ENCODE measurements around the gene ACOT4.
"Not testable (repeated sequence)": the region's sequence is repeated elsewhere in the genome, so short reads cannot be mapped to it uniquely, and the experiment has no call there.

Gene ACOT4

GRCh38 chr14:73591690-73592449, at the start of gene ACOT4:
Gene ACOT4, plus strand, starts transcription at chr14:73591873. Its CDS starts 87 bp downstream, at chr14:73591960.
- DNase-seq (ENCODE audit: low spot score): peak; percentile 44

GRCh38 chr14:73542961-73543360, 48.7 kb upstream of the ACOT4 start:
- not testable (repeated sequence) for DNase-seq (ENCODE audit: low spot score)

DNA sequence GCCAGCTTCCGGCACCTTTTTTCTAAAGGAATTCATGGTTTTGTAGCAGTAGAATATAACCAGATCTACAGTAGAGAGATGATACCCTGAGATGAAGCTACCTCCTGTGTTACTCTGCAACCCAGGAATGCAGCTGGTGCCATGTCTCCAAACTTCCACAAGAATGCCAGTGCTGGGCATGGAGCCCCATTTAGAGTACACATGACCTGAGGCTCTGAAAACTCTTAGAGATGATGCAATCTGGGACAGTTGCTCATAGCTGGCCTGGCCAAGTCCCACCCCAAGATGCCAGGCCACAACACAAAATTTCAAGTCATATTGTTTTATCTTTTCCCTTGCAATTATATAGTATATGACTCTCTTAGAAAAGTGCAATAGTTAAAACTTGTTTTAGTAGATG, 46.3 kb upstream of the ACOT4 start:
- not testable (repeated sequence) for DNase-seq (ENCODE audit: low spot score)

DNA sequence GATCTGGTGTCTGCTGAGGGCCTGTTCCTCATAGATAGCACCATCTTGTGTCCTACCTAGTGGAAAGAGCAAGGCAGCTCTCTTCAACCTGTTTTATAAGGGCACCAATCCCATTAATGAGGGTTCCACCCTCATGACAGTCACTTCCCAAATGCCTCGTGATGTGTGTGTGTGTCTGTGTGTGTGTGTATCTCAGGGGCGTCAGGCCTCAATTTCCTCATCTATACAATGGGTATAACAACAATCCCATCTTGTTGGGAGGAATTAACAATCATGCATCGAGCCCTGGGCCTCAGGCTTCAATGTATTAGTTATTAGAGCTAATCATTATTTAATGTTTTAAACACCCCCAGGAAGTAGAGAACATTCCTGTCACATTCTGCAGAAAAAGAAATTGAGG, 42.6 kb upstream of the ACOT4 start:
- not testable (repeated sequence) for DNase-seq (ENCODE audit: low spot score)

DNA sequence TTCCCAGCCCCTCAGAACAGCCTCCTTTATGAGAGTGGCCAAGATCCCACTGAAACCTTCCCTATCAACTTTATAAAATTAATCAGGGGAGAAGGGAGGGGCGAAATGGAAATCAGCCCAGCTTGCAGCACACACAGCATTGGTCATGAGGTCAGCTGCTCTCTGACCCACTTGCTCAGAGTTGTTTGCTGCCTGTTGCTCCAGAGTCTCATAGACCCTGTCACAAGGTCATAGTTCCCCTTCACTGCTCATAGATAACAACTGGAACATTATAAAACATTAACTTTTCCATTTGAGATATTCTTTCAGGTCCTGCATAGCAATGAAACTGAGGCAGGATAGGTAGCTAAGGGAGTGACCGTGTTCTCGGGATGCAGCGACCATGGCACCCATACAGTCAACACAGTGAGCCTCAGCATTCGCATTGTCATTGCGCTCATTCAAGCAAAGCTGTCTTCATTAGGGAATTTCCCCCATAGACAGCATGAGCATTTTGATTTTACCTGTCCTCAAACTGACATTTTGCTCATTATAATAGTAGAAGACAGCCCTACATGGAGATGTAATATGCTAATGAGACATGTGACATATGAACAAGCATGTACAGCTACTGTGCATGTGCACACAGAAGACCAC, 41.7 kb upstream of the ACOT4 start:
- not testable (repeated sequence) for DNase-seq (ENCODE audit: low spot score)

- no peak for DNase-seq (ENCODE audit: low spot score)
Observed at GRCh38 chr14:73553845-73554244, 37.8 kb upstream of the ACOT4 start.

DNA sequence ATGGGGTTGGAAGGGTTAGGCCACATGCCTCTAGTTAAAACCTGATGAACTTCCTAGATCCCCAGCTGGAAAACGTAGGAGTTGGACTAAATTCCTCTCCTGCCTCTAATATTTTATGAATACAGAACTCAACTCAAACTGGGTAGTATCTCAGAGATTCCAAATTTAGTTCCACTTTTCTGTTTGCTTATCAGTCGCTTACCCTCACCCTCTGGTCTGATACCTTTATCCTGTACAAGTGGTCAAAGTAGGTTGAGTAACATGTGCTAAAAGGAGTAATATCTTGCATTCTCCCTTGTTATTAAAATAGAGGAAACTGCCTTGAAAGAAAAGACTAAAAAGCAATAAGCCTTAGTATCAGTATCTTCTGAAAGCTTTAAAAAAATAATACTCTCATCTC, 34.5 kb upstream of the ACOT4 start:
- DNase-seq (ENCODE audit: low spot score): not testable (repeated sequence)

DNA sequence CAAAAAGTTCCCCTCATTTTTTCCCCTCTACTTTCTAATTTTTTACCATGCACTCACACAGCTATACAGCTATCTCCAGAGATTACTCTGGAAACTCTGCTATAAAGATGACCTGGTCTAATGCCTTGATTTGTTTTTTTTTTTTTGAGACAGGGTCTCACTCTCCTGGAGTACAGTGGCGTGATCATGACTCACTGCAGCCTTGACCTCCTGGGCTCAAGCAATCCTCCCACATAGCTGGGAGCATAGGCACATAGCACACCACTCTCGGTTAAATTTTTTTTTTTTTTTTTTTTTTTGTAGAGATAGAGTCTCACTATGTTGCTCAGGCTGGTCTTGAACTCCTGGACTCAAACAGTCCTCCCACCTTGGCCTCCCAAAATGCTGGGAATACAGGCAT, 33.4 kb upstream of the ACOT4 start:
- DNase-seq (ENCODE audit: low spot score): not testable (repeated sequence)

DNA sequence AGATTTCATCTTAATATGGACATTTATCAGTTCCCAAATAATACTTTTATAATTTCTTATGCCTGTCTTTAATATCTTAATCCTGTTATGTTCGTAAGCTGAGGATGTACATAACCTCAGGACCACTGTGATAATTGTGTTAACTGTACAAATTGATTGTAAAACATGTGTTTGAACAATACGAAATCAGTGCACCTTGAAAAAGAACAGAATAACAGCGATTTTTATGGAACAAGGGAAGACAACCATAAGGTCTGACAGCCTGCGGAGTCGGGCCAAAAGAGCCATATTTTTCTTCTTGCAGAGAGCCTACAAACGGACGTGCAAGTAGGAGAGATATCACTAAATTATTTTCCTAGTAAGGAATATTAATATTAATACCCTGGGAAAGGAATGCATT, 29.4 kb upstream of the ACOT4 start:
- not testable (repeated sequence) for DNase-seq (ENCODE audit: low spot score)

DNA sequence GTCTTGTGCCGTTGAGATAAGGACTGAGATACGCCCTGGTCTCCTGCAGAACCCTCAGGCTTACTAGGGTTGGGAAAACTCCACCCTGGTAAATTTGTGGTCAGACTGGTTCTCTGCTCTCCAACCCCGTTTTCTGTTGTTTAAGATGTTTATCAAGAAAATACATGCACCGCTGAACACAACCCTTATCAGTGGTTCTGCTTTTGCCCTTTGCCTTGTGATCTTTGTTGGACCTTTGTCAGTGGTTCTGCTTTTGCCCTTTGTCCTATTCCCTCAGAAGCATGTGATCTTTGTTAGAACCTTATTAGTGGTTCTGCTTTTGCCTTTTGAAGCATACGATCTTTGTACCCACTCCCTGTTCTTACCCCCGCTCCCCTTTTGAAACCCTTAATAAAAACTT, 29.0 kb upstream of the ACOT4 start:
- not testable (repeated sequence) for DNase-seq (ENCODE audit: low spot score)

DNA sequence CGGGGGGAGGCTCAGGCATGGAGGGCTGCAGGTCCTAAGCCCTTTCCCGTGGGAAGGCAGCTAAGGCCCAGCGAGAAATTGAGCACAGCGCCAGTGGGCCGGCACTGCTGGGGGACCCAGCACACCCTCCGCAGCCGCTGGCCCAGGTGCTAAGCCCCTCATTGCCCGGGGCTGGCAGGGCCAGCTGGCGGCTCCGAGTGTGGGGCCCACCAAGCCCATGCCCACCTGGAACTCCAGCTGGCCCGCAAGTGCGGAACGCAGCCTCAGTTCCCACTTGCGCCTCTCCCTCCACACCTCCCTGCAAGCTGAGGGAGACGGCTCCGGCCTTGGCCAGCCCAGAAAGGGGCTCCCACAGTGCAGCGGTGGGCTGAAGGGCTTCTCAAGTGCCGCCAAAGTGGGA, 25.2 kb upstream of the ACOT4 start:
- DNase-seq (ENCODE audit: low spot score): not testable (repeated sequence)

- DNase-seq (ENCODE audit: low spot score): not testable (repeated sequence)
Observed at GRCh38 chr14:73566935-73567334, 24.7 kb upstream of the ACOT4 start.

- no peak for DNase-seq (ENCODE audit: low spot score)
Observed at GRCh38 chr14:73567358-73567757, 24.3 kb upstream of the ACOT4 start.

DNA sequence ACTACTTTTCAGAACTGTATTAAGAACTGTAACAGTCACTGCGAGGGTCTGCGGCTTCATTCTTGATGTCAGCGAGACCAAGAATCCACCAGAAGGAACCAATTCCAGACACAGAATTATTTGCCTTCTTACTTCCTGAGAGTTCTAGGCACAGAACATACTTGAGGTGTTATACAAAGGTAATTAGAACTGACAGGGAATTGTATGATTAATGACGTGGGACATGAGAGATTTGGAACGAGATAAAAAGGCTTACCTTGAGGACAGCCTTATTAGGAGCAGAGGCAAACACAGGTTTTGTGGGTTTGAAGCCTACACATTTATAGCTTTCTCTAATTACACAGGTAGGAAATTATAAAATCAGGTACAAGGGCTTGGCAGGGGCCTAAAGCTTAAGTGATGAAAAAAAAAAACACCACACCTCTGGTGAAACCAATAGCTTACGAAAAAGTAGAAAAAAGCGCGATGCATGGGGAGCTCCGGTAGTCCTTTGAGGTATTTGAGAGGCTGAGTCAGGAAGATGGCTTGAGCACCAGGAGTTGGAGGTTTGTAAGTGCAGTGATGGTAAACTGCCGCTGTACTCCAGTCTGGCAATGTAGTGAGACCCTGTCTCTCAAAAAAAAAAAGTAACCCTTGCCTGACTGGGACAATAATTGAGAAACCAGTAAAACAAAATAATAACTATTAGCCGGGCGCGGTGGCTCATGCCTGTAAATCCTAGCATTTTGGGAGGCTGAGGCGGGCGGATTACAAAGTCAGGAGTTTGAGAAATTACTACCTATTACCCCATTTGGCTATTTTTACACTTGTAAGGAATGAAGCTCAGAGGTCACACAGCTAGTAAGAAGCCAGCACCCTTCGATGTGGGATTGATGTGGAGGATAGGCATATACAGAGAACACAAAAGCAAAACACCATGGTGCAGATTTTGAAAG, 23.5 kb upstream of the ACOT4 start:
- peak; percentile 44 for DNase-seq (ENCODE audit: low spot score)

GRCh38 chr14:73568886-73569184, 22.8 kb upstream of the ACOT4 start:
- DNase-seq (ENCODE audit: low spot score): not testable (repeated sequence)

GRCh38 chr14:73569185-73569958, 22.3 kb upstream of the ACOT4 start, which contains the start of gene ACOT2:
Gene ACOT2, plus strand, starts transcription at chr14:73569213. Its CDS starts 28 bp downstream, at chr14:73569241.
- DNase-seq (ENCODE audit: low spot score): peak; percentile 92

- DNase-seq (ENCODE audit: low spot score): peak; percentile 22
Observed at GRCh38 chr14:73570913-73571312, 20.8 kb upstream of the ACOT4 start.

DNA sequence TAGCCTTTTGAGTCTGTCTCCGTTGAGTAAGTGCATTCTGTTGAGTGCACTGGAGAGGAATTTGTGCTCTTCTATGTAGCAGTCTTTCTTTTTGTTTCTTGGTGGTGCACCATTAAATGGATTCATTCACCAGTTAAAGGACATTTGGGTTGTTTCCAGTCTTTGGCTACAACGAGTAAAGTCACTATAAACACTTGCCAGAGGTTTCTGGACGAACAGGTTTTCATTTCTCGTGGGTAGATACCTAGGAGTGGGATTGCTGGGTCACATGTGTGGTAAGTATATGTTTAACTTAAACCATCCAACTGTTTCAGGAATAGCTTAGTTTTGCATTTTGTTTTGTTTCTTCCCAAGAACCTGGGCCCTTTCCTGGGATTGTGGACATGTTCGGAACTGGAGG, 18.6 kb upstream of the ACOT4 start:
- not testable (repeated sequence) for DNase-seq (ENCODE audit: low spot score)

- not testable (repeated sequence) for DNase-seq (ENCODE audit: low spot score)
Observed at GRCh38 chr14:73573740-73574139, 17.9 kb upstream of the ACOT4 start.

- not testable (repeated sequence) for DNase-seq (ENCODE audit: low spot score)
Observed at GRCh38 chr14:73574251-73574650, 17.4 kb upstream of the ACOT4 start.

DNA sequence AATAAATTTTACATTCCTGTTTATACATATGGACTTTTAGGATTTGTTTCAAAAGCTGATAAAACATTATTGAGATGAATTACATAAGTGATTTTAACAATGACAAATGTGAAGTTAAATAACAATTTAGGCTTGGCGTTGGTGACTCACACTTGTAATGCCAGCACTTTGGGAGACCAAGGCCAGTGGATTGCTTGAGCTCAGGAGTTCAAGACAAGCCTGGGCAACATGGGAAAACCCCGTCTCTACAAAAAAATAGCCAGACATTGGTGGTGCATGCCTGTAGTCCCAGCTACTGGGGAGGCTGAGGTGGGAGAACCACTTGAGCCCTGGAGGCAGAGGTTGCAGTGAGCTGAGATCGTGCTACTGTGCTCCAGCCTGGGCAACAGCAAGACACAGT, 15.3 kb upstream of the ACOT4 start:
- no peak for DNase-seq (ENCODE audit: low spot score)

- DNase-seq (ENCODE audit: low spot score): not testable (repeated sequence)
Observed at GRCh38 chr14:73577214-73577613, 14.5 kb upstream of the ACOT4 start.

Data from cerebellar cortex (tissue), 1 donor.